ENCODE measurements around the gene ZNF17.

Gene ZNF17

DNA sequence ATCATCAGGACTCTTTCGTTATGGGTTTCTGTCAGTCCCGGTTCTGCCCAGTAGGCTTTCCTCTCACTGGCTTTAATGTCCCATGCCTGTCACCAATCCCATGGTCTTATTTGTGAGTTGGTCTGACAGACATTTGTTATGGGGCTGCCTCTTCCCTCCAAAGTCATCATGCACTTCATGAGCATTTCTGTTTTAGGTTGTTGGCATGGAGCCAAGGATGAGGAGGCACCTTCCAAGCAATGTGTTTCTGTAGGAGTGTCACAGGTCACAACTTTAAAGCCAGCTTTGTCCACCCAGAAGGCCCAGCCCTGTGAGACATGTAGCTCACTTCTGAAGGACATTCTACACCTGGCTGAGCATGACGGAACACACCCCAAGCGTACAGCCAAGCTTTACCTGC, 8.5 kb downstream of the ZNF17 start:
- intact Hi-C loops (cut with DNase I) = no loop called here
- peak in 1 of 10 donors; percentile 43 for DNase-seq

DNA sequence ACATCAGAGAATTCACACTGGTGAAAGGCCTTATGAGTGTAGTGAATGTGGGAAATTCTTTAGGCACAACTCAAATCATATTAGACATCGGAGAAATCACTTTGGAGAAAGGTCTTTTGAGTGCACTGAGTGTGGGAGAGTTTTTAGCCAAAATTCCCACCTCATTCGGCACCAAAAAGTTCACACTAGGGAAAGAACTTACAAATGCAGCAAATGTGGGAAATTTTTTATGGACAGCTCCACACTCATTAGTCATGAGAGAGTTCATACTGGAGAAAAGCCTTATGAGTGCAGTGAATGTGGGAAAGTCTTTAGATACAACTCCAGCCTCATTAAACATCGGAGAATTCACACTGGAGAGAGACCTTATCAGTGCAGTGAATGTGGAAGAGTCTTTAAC, 10.1 kb downstream of the ZNF17 start:
- DNase-seq = no peak
- intact Hi-C loops (cut with DNase I) = no loop called here

DNA sequence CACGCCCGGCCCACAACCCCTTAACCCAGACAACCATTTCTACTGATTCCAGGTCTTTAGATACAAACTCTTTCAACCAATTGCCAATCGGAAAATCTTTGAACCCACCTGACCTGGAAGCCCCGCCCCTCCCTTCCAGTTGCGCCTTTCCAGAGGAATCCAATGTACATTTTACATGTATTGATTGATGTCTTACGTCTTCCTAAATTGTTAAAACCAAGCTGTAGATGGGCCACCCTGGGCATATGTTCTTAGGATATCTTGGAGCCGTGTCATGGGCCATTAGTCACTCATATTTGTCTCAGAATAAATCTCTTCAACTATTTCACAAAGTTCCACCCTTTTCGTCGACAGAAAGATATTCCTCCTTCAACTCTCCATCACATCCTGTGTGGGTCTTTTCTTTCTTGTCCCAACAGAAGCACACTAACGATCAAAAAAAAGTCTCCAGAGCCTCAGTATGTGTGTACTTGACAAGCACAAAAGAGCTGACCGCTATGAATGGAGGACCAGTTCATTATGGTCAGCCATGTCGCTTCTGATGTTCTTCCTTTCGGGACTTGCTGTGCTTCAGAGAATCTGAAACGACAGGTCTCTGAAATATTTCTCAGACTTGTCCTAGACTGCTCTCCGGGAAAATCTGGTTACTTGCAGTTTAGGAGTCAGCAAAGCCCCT, 23.6 kb downstream of the ZNF17 start:
- intact Hi-C loops (cut with DNase I) = no loop called here

DNA sequence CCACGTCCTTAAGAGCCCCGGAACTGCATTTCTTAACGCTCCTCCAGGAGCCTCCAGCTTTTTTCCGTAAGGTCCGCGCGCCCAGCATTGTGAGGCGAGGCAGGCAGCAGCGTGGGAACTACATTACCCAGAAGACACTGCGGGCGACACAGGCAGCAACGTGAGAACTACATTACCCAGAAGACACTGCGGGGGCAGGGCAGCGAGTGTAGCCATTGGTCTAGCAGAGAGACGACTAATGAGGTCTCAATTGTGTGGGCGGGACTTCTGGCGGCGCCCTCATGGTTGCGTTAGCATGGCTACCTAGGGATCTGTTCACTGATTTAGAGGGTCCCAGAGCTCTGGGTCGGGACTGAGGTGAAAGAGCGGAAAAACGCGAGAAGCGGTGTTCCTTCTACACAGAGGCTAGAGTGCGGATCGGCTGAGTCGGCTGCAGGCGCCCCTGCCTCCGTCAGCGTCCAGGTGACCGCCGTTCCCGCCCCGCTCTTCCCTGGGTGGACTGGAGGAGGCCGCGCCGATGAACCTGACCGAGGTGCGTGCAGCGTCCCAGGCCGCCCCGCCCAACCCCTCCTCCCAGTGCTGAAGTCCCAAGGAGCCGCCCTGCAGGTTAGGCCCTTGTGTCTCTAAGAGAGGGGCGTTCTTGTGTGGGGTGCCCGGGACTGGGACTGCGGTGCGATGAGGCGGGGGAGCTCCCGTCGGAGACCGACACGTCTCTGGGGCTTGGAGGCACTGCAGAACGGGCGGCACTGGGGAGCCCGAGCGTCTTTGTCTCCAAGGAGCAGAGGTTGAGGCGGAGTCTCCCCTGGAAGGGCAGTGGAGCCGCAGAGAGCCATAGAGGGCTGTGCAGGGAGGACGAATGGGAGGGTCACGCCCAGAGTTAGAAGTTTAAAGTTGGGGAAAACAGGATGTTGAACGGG, 24.4 kb downstream of the ZNF17 start, which contains the start of gene ZNF749:
Gene ZNF749, plus strand, starts transcription at position 264 of the 917 bp plus-strand sequence. Its CDS starts 254 bp downstream, at position 518.
- intact Hi-C loops (cut with DNase I) = no loop called here
- DNase-seq = peak; percentile 97 to 100 (median 98)

More for the DNA sequence above, 23.6 kb downstream of the ZNF17 start:
- no peak for DNase-seq

DNA sequence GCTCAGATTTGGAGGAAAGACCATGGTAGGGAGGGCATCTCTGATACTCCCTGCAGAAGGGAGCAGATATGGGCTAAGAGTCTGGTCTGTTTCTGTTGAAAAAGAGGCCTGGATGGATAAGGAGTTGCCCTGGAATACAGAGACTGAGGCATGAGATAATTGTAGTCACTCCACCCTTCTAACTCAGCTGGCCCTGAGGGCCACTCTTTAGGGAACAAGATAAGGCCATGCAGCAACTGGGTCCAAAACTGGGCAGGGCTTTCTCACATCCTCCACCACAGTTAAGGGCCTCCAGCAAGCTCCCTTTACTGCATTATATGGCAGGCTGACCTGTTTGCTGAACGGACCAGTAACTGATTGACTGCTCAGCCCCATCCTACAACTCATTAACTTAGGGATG, 25.5 kb downstream of the ZNF17 start:
- DNase-seq = no peak
- intact Hi-C loops (cut with DNase I) = no loop called here

DNA sequence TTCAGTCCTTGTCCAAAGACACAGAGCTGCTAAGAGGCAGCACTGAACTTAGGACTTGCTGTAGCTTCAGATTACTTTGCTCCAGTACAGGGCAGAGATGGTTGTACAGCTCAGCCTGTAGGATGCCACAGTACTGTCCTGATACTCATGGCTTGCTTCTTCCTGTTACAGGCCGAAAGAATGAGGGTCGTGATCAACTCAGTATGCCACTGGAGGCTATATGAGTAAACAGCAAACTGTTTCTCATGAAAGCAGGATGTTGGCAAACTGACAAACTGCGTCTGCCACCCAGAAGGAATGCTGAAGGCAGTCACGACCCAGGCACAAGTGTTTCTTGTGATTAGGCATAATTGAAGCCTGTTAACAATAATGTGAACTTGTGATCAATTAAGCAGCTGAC, 27.0 kb downstream of the ZNF17 start:
- intact Hi-C loops (cut with DNase I) = no loop called here
- DNase-seq = no peak

DNA sequence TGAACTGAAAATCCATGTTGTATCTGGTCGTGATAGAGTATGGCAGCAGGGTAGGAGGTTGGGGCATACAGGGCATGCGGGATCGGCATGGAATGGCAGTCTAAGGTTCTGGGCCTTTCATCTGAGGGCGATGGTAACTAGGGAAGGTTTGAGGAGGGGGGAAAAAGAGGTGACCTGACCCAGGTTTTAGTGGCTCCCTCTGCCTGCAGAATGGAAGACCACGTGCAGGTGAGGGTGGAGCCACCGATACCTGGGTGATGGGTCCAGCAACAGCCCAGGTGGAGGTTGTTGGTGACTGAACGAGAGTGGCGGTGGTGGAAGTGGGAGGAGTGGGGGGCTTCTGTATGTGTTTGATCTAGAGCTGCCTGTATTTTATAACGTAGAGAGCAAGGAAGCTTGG, 28.0 kb downstream of the ZNF17 start:
- intact Hi-C loops (cut with DNase I) = no loop called here
- no peak for DNase-seq

DNA sequence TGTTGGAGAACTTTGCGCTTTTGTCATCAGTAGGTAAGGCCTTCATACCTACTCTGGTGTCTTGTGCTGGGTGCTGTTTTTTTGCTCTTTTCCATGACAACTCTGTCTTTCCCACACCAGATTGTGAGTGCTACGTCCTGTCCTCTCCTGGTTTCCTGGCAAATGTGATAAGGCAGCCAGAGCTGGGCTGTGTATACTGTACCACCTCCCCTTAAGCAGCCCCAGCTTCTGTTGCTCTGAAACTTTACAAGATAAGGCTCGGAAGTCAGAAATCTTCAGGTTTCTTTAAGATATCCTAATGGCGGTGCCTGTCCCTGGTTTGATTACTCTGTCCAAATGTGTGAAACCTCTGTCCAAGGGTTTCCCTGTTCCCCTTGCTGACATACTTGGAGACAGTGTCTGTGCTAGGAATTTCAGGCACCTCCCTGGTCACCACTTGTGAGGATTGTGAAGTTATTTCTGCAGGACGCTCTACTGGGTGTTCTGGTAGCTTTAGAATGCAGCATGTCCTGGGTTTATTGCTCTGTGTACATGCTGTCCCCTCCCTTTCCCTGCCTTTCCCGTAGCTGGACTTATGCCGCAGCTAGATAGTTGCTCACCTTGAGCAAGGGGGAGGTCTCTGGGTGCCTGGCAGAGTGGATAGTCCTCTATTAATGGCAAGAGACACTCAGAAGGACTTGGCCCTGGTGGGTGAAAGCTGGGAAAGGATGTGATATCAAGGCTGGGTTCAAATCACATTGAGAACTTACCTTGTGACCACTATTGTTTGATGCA, 31.2 kb downstream of the ZNF17 start:
- intact Hi-C loops (cut with DNase I) = no loop called here
- no peak for DNase-seq

DNA sequence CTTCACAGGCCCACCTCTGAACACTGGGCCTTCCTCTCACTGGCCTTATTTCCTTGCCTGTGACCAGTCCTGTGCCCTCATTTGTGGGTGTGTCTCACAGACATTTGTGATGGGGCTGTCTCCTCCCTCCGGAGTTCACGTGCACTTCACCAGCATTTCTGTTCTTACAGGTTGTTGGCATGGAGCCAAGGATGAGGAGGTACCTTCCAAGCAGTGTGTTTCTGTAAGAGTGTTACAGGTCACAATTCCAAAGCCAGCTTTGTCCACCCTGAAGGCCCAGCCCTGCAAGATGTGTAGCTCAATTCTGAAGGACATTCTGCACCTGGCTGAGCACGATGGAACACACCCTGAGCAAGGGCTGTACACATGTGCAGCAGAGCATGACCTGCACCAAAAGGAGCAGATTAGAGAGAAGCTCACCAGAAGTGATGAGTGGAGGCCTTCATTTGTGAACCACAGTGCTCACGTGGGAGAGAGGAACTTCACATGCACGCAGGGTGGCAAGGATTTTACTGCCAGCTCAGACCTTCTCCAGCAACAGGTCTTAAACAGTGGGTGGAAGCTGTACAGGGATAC, 32.2 kb downstream of the ZNF17 start:
- no peak for DNase-seq
- intact Hi-C loops (cut with DNase I) = no loop called here

DNA sequence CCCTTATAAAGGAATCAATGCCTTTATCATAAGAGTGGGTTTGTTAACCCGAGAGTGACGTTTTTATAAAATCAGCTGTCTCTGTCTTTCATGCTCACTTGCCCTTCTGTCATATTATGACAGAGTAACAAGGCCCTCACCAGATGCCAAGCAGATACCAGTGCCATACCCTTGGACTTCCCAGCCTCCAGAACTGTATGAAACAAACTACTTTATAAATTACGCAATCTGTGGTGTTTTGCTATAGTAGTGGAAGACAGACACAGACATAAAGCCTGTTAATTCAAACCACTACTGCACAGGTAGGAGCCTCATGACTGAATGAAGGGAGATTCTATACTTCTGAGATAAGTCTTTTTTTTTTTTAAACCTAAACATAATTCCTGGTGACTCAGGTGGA, 41.3 kb downstream of the ZNF17 start:
- intact Hi-C loops (cut with DNase I) = no loop called here
- DNase-seq = no peak

DNA sequence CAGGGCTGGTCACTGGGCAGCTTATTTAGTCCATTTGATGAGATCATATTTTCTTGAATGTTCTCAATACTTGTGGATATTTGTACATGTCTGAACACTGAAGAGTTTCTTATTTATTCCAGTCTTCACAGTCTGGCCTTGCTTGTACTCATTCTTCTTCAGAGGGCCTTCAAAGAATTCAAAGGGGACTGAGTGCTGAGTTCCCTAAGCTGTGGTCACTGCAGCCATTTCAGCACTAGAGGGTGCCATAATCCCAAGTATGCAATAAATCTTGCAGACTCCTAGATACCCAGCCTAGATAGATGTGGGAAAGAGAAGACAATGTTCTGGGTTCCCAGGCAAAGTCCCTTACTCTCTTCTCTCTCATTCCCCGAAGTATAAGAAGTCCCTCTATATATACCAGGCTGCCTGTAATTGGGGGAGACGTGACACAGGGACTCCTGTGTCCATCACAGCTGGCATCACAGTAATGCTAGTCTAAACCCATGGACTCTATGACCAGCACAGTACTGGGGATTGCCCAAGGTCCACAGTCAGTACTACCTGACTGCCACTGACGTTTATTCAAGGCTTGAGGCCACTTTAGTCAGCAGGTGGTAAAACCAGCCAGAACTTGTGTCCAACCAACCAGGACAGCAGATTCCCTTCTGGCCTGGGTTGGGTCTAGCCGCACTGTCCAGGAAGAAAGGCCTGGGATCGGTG, 54.9 kb downstream of the ZNF17 start:
- DNase-seq = no peak
- intact Hi-C loops (cut with DNase I) = no loop called here

DNA sequence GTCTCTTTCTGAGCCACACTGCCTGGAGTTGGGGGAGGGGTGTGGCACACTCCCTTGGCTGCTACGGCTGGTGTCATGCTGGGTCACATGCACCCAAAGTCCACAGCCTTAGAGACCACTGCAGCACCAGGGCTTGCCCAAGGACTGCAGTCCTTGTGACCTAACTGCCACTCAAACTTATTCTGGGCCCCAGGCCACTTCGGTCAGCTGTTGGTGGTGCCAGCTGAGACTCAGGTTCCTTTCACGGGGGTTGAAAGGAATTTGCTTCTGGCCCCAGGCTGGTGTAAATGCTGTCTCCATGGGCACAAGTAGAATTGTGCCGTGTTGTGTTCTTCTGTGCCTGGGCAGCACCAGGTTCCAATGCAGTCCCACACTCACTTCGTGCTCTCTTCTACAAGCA, 55.5 kb downstream of the ZNF17 start:
- intact Hi-C loops (cut with DNase I) = no loop called here
- DNase-seq = no peak
